ENCODE results near the gene BCL2L2.

DNA sequence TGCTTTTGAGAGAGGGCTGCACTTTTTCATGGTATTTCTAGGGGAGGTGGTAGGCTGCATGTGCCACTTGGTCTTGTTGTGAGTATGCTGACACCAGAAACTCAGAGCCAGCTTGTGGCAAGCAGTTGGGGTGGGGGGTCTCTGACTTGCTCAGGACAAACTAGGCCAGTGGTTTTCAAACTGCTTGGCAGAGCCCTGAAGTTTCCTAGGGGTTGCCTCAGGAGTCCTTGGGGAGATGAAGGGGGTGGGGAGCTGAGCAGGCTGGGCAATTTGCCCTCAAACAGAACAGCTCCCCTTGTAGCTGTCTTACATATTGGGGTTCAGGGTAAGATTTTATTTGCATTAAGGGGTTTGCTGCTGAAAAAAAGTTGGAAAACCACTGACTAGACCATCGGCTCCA is 3.9 kb downstream of the BCL2L2 start:
- TF ChIP-seq RAD21 (IDR thresholded peaks at IDR 0.05 in 1 of 2, conservative IDR thresholded peaks at IDR 0.05 in 1 of 2; ENCODE audit: low read depth in 2 of 2, low read length in 2 of 2): no peak
- TF ChIP-seq, protein P1, sequence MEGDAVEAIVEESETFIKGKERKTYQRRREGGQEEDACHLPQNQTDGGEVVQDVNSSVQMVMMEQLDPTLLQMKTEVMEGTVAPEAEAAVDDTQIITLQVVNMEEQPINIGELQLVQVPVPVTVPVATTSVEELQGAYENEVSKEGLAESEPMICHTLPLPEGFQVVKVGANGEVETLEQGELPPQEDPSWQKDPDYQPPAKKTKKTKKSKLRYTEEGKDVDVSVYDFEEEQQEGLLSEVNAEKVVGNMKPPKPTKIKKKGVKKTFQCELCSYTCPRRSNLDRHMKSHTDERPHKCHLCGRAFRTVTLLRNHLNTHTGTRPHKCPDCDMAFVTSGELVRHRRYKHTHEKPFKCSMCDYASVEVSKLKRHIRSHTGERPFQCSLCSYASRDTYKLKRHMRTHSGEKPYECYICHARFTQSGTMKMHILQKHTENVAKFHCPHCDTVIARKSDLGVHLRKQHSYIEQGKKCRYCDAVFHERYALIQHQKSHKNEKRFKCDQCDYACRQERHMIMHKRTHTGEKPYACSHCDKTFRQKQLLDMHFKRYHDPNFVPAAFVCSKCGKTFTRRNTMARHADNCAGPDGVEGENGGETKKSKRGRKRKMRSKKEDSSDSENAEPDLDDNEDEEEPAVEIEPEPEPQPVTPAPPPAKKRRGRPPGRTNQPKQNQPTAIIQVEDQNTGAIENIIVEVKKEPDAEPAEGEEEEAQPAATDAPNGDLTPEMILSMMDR (IDR thresholded peaks at IDR 0.05; ENCODE audit: control extremely low read depth in 1 of 3, insufficient read depth in 1 of 3, low read depth in 1 of 3, low read length in 3 of 3): no peak
- TF ChIP-seq, protein P2, sequence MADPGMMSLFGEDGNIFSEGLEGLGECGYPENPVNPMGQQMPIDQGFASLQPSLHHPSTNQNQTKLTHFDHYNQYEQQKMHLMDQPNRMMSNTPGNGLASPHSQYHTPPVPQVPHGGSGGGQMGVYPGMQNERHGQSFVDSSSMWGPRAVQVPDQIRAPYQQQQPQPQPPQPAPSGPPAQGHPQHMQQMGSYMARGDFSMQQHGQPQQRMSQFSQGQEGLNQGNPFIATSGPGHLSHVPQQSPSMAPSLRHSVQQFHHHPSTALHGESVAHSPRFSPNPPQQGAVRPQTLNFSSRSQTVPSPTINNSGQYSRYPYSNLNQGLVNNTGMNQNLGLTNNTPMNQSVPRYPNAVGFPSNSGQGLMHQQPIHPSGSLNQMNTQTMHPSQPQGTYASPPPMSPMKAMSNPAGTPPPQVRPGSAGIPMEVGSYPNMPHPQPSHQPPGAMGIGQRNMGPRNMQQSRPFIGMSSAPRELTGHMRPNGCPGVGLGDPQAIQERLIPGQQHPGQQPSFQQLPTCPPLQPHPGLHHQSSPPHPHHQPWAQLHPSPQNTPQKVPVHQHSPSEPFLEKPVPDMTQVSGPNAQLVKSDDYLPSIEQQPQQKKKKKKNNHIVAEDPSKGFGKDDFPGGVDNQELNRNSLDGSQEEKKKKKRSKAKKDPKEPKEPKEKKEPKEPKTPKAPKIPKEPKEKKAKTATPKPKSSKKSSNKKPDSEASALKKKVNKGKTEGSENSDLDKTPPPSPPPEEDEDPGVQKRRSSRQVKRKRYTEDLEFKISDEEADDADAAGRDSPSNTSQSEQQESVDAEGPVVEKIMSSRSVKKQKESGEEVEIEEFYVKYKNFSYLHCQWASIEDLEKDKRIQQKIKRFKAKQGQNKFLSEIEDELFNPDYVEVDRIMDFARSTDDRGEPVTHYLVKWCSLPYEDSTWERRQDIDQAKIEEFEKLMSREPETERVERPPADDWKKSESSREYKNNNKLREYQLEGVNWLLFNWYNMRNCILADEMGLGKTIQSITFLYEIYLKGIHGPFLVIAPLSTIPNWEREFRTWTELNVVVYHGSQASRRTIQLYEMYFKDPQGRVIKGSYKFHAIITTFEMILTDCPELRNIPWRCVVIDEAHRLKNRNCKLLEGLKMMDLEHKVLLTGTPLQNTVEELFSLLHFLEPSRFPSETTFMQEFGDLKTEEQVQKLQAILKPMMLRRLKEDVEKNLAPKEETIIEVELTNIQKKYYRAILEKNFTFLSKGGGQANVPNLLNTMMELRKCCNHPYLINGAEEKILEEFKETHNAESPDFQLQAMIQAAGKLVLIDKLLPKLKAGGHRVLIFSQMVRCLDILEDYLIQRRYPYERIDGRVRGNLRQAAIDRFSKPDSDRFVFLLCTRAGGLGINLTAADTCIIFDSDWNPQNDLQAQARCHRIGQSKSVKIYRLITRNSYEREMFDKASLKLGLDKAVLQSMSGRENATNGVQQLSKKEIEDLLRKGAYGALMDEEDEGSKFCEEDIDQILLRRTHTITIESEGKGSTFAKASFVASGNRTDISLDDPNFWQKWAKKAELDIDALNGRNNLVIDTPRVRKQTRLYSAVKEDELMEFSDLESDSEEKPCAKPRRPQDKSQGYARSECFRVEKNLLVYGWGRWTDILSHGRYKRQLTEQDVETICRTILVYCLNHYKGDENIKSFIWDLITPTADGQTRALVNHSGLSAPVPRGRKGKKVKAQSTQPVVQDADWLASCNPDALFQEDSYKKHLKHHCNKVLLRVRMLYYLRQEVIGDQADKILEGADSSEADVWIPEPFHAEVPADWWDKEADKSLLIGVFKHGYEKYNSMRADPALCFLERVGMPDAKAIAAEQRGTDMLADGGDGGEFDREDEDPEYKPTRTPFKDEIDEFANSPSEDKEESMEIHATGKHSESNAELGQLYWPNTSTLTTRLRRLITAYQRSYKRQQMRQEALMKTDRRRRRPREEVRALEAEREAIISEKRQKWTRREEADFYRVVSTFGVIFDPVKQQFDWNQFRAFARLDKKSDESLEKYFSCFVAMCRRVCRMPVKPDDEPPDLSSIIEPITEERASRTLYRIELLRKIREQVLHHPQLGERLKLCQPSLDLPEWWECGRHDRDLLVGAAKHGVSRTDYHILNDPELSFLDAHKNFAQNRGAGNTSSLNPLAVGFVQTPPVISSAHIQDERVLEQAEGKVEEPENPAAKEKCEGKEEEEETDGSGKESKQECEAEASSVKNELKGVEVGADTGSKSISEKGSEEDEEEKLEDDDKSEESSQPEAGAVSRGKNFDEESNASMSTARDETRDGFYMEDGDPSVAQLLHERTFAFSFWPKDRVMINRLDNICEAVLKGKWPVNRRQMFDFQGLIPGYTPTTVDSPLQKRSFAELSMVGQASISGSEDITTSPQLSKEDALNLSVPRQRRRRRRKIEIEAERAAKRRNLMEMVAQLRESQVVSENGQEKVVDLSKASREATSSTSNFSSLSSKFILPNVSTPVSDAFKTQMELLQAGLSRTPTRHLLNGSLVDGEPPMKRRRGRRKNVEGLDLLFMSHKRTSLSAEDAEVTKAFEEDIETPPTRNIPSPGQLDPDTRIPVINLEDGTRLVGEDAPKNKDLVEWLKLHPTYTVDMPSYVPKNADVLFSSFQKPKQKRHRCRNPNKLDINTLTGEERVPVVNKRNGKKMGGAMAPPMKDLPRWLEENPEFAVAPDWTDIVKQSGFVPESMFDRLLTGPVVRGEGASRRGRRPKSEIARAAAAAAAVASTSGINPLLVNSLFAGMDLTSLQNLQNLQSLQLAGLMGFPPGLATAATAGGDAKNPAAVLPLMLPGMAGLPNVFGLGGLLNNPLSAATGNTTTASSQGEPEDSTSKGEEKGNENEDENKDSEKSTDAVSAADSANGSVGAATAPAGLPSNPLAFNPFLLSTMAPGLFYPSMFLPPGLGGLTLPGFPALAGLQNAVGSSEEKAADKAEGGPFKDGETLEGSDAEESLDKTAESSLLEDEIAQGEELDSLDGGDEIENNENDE (IDR thresholded peaks at IDR 0.05; ENCODE audit: insufficient replicate concordance, low read length): no peak

Measured in H1 (cell line).